Fibroblast of mammary gland (primary cell): ENCODE results near the gene UPP1.
A peak's percentile ranks its signal among the peaks of the same experiment; 100 is the strongest.

ENCODE experiments used
- DNase-seq: peaks from one replicate; pipeline ENCODE4 v3.0.0-alpha.2; 2010; ENCODE audit warnings: low read depth
- H3K4me3 ChIP-seq: 2 replicates; pipeline ENCODE4 v1.5.1; 2011; ENCODE audit warnings: low read depth, mild to moderate bottlenecking, low read length, moderate library complexity; ENCODE audit not compliant: control insufficient read depth
- TF ChIP-seq, protein P1 (sequence below): conservative IDR thresholded peaks from 2 replicates; pipeline ENCODE4 v1.5.1; 2011; ENCODE audit warnings: low read depth, low read length, inconsistent platforms; ENCODE audit not compliant: control insufficient read depth, insufficient read depth

UPP1 gene

DNA sequence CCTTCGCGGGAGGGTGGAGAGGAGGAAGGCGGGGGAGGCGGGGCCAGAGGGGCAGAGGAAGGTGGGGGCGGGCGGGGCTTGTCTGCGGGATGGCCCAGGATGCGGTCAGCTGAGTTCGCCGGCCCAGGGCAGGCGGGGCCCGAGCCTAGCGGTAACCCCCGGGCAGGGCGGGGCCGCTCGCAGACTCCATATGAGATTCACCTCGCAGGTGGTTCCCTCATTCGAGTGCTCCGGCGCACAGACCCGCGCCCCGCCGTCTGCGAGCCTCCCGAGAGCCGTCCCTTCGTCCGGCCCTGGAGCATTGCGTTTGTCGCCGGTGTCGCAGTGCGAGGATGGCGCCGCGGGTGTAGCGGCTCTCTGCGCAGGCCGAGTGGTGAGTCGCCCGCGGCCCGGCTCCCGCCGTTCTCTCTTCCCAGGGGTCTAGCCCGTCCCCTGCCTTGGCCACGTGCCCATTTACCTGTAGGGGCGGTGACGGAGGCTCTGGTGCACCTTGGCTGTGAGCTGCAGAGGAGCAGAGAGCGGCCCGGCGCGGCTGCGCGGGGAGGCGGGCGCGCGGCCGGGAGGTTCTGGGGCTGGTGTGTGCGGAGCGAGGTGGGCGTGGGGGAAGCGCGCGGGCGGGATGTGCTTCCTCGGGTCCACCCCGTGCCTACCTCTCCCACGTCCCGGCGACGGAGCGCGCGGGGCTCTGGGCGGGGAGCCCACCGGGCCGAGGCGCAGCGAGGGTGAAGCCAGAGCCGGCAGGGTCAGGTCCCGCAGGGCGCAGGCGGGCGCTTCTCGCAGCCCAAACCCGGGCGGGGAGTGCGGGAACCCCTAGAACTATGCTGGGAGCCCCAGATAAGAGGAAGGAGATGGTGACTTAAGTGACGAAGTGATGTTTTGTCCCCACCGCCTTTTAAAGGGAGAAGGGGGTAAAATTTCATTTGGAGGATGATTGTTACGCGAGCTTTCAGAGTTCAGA is at the start of gene UPP1:
TSS of gene UPP1 (plus strand) at position 220 of the 958 bp plus-strand sequence. CDS start 5,519 bp downstream, outside the sequence.
- H3K4me3 ChIP-seq: peak within 1 kb of the TSS; percentile 79
- TF ChIP-seq, protein P1, sequence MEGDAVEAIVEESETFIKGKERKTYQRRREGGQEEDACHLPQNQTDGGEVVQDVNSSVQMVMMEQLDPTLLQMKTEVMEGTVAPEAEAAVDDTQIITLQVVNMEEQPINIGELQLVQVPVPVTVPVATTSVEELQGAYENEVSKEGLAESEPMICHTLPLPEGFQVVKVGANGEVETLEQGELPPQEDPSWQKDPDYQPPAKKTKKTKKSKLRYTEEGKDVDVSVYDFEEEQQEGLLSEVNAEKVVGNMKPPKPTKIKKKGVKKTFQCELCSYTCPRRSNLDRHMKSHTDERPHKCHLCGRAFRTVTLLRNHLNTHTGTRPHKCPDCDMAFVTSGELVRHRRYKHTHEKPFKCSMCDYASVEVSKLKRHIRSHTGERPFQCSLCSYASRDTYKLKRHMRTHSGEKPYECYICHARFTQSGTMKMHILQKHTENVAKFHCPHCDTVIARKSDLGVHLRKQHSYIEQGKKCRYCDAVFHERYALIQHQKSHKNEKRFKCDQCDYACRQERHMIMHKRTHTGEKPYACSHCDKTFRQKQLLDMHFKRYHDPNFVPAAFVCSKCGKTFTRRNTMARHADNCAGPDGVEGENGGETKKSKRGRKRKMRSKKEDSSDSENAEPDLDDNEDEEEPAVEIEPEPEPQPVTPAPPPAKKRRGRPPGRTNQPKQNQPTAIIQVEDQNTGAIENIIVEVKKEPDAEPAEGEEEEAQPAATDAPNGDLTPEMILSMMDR: no peak
- DNase-seq: no peak

DNA sequence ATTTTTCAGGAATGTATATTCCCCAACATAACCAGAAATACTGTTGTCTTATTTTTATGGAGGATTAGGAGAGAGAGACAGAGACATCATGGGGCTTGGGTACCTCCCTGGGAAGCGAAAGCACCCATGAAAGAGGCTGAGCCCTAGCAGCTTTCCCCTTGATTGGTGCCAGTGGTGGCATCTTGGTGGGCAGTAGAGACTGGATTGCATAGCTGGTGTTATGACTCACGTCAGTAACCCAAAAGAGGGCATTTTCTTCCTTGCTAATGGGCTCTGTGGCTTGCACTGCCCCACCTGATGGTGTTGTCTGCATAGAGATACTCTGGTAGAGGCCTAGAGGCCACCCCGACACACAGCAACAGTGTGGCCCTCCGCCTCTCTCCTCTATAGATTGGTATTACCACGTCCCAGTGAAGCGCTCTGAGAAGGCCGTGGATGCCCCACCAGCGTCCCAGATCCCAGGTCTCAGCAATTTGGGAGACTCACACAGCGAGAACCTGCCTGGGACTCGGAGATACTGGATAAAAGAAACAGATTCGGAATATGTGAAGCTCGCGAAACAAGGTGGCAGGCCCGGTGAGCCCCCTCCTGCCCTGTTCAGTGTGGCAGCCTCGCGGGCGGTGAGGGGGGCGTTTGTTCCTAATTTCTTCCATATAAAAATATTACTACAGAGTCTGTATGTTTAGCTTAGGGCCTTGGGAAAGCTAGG is 48.0 kb upstream of the UPP1 start:
- TF ChIP-seq, protein P1: no peak
- H3K4me3 ChIP-seq: no peak overlapping the region
- DNase-seq: no peak

DNA sequence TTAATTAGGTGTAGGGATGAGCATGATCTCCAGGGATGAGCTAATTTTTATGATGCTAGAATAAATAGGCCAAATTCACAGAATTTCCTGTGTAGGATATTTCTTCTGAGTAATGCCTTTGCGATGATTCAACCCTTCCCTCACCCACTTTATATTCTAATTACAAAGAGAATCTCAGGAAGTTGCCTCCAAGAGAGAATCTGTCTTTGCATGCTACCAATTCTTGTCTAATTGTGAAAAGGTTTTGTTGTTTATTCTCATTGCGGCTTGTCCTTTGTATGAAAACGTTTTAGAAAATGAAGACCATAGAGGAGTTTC is 47.5 kb upstream of the UPP1 start:
- peak; percentile 45 for DNase-seq
- H3K4me3 ChIP-seq: no peak overlapping the region
- TF ChIP-seq, protein P1: no peak

DNA sequence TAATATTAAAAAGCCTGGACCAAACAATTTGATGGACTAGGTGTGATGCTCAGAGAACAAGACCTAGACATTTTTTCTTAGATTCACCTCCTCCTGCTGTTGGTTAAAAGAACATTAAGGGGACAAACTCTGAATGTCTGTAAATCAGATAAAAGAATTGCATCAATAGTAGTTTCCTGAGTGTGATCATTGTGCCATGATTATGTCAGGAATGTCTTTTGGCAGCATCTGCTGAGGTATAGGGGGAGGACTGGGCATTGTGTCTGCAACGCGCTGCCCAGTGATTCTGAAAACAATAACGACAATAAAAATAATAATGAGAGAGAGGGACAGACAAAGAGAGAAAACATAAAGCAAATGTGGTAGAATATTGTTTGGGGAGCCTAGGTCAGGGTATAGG is 46.8 kb upstream of the UPP1 start:
- DNase-seq: no peak
- H3K4me3 ChIP-seq: no peak overlapping the region
- TF ChIP-seq, protein P1: no peak

DNA sequence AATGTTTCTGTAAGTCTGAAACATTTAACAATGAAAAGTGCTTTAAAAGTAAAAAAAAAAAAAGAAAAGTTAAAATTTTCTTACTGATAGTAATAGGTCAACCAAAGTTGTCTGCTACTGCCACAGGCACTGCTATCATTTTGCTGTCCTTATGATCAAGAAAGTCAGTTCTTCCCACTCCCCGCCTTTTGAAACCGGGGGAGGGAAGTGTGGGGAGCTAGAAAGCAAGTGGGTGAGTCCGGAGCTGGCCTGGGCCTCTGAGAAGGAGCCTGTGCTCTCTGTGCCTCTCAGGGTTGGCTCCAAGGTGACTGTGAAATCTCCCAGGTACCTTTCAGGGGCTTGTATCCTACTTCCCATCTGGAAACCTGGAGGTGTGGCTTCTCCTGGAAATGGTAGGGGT is 46.4 kb upstream of the UPP1 start:
- no peak overlapping the region for H3K4me3 ChIP-seq
- TF ChIP-seq, protein P1: no peak
- no peak for DNase-seq

DNA sequence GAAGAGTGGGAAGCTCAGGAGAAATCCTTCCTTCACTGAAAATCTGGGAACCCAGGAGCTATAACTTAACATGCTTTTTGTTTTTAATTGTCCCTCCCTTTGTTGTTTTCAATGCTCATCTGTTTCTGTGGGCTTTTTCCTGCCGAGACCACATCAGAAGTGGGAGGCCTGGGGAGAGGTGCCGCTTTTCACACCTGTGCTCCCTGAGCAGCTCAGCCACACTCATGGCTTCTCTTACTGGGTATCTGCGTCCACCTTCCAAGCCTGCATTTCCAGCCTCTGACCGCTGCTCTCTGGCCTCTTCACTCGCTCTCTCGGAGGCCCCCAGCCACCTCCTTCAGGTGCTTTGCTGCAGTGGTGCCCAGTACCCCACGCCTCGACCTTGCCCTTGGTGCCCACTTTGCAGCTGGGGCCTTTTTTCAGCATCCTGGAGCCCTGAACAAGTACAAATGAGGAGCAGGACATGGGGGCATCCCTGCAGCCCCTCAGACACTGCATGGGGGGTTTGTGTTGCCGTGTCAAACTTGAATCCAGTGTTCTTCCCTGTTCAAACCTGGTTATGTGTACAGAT is 43.8 kb upstream of the UPP1 start:
- H3K4me3 ChIP-seq: no peak overlapping the region
- no peak for DNase-seq
- TF ChIP-seq, protein P1: no peak
